Spleen (tissue), 11 donors: ENCODE results near the gene DSG1. TPM values are rescaled to one million over a fixed set of nuclear protein-coding genes. Genes with fewer than 3 reads are reported as not detected.

Source experiments
- DNase-seq: peaks from one replicate; pipeline ENCODE4 v3.0.0-alpha.2; 2020
- H3K27ac ChIP-seq, 8 donors: fragments of 200-600 bp; sonication (generic) in 7 of 8; 1 replicate in 4 of 8; 2 replicates in 4 of 8; pipeline versions ENCODE4 v1.5.0 to v1.8.0; 2016 to 2021; ENCODE audit warnings: inconsistent platforms in 4 of 8, mild to moderate bottlenecking in 4 of 8, moderate library complexity in 1 of 8
- H3K27me3 ChIP-seq, 7 donors: fragments of 200-600 bp; sonication (generic) in 6 of 7; replicated peaks in 1 of 7; 1 replicate in 4 of 7; 2 replicates in 3 of 7; pipeline versions ENCODE4 v1.5.0 to v1.8.0; 2016 to 2021; ENCODE audit warnings: inconsistent platforms in 3 of 7, mild to moderate bottlenecking in 1 of 7
- H3K36me3 ChIP-seq, 6 donors: fragments of 200-600 bp; sonication (generic) in 5 of 6; 1 replicate in 4 of 6; 2 replicates in 2 of 6; pipeline versions ENCODE4 v1.5.0 to v1.8.0; 2016 to 2021; ENCODE audit warnings: inconsistent platforms in 2 of 6
- H3K4me1 ChIP-seq, 6 donors: fragments of 200-600 bp; sonication (generic) in 5 of 6; 1 replicate in 3 of 6; 2 replicates in 3 of 6; pipeline versions ENCODE4 v1.5.0 to v1.8.0; 2016 to 2021; ENCODE audit warnings: inconsistent platforms in 3 of 6
- H3K4me3 ChIP-seq, 8 donors: fragments of 200-600 bp; sonication (generic) in 7 of 8; 1 replicate in 4 of 8; 2 replicates in 4 of 8; pipeline versions ENCODE4 v1.5.0 to v1.8.0; 2016 to 2021; ENCODE audit warnings: inconsistent platforms in 4 of 8, mild to moderate bottlenecking in 4 of 8, moderate library complexity in 2 of 8
- H3K9me3 ChIP-seq, 8 donors: fragments of 200-600 bp; sonication (generic) in 7 of 8; 1 replicate in 4 of 8; 2 replicates in 4 of 8; pipeline versions ENCODE4 v1.5.0 to v1.8.0; 2016 to 2021; ENCODE audit warnings: inconsistent platforms in 4 of 8
- CTCF ChIP-seq, 11 experiments: fragments of 200-600 bp in 7 of 11; fragments of 450-650 bp in 4 of 11; sonication (generic) in 4 of 11; IDR thresholded peaks in 8 of 11; conservative IDR thresholded peaks in 3 of 11; 1 replicate in 7 of 11; 2 replicates in 4 of 11; pipeline versions ENCODE4 v1.4.0 to v1.8.0; 2016 to 2021; ENCODE audit warnings: antibody characterized with exemption in 11 of 11, inconsistent platforms in 4 of 11, mild to moderate bottlenecking in 1 of 11
- POLR2A ChIP-seq, 3 donors: fragments of 450-650 bp; IDR thresholded peaks; one replicate each; pipeline ENCODE4 v1.5.1; 2017; ENCODE audit warnings: antibody characterized with exemption in 3 of 3, mild to moderate bottlenecking in 1 of 3
- POLR2AphosphoS5 ChIP-seq, 3 donors: sonication (generic); formaldehyde crosslinking; IDR thresholded peaks; one replicate each; pipeline ENCODE4 v1.5.1; 2017; ENCODE audit warnings: antibody characterized with exemption in 3 of 3
- WGBS, 5 donors: extraction: QIAGEN DNeasy Blood & Tissue Kit in 3 of 5; methylation state at CpG; one replicate each; pipeline versions ENCODE4 v1.1.5 to v1.1.7; 2013 to 2018; 5-methylcytosine and 5-hydroxymethylcytosine counted together
- intact Hi-C: fragments of 100-400 bp; cut with DNase I; formaldehyde crosslinking; loops from one replicate; pipeline ENCODE4 v1.15.0; 2023; ENCODE audit warnings: low total_unique reads
- polyA plus RNA-seq, 3 donors: library from polyadenylated mRNA; stranded (reverse); fragments of 200-250 nt; gene quantifications; one replicate each; pipeline ENCODE4 v1.2.1, GENCODE V29; 2013
- total RNA-seq, 7 donors: library from RNA; depleted of rRNA in 3 of 7; stranded (reverse); fragments of >200 nt in 3 of 7; fragmentation: NEBNext Ultra II Directional in 4 of 7; extraction: Animal tissue kit (Norgen Biotek cat#: 25700) in 4 of 7; gene quantifications; one replicate each; pipeline versions ENCODE4 v1.1.0 to v1.2.1, GENCODE V29; 2016 to 2021
- donor health status: healthy with polysubstance abuse.
- donor health status: DM: no; HTN: no; CAD: no; lungs with moderate emphysema.
- donor health status: DM: no; HTN: no; CAD: no.
- donor health status: Bipolar disorder and iron deficiency.
- donor health status: healthy.
- donor health status: DM: no; HTN: no; CAD: no.
- donor health status: DM: yes; HTN: yes; CAD: no.

DSG1 gene
- total and polyA plus RNA-seq, 10 donors = not detected

GRCh38 chr18:31356025-31356424 is 38.1 kb downstream of the DSG1 start:
- no peak overlapping the region for H3K27ac ChIP-seq
- WGBS, 5 donors = 82 to 91% (median 86%) methylated on average over 5 of the region's 5 CpGs
- no peak for TF ChIP-seq POLR2AphosphoS5 (IDR thresholded peaks at IDR 0.05)
- TF ChIP-seq POLR2A (IDR thresholded peaks at IDR 0.05) = no peak
- TF ChIP-seq CTCF (IDR thresholded peaks at IDR 0.05 in 8 of 11, conservative IDR thresholded peaks at IDR 0.05 in 3 of 11) = no peak
- intact Hi-C loops = no loop called here
- no peaks in the 10 kb centered on the region for H3K36me3 ChIP-seq
- H3K4me1 ChIP-seq = no peaks in the 10 kb centered on the region
- H3K9me3 ChIP-seq = peaks cover 0 to 12% (median 0%) of the 10 kb centered on the region in 8 donors
- no peak overlapping the region for H3K4me3 ChIP-seq
- H3K27me3 ChIP-seq = no peaks in the 10 kb centered on the region
- no peak for DNase-seq

- Histone ChIP-seq H3K36me3 (no peaks in the 10 kb centered on the region), H3K4me1 (no peaks in the 10 kb centered on the region), H3K4me3 (no peak overlapping the region), H3K9me3 (peaks cover 0 to 15% (median 6%) of the 10 kb centered on the region in 8 donors), H3K27ac (no peak overlapping the region), H3K27me3 (no peaks in the 10 kb centered on the region)
- TF ChIP-seq POLR2AphosphoS5 (IDR thresholded peaks at IDR 0.05) (no peak), POLR2A (IDR thresholded peaks at IDR 0.05) (no peak), CTCF (IDR thresholded peaks at IDR 0.05 in 8 of 11, conservative IDR thresholded peaks at IDR 0.05 in 3 of 11) (no peak)
- DNase-seq = no peak
- intact Hi-C loops = no loop called here
- WGBS, 5 donors = 87 to 96% (median 91%) methylated on average over 4 of the region's 4 CpGs
Observed at GRCh38 chr18:31364190-31364589, 46.2 kb downstream of the DSG1 start.

GRCh38 chr18:31369478-31369877 is 51.5 kb downstream of the DSG1 start:
- no peak overlapping the region for H3K27ac ChIP-seq
- TF ChIP-seq POLR2AphosphoS5 (IDR thresholded peaks at IDR 0.05) (no peak), POLR2A (IDR thresholded peaks at IDR 0.05) (no peak), CTCF (IDR thresholded peaks at IDR 0.05 in 8 of 11, conservative IDR thresholded peaks at IDR 0.05 in 3 of 11) (no peak)
- no peaks in the 10 kb centered on the region for H3K36me3 ChIP-seq
- no peak for DNase-seq
- no peaks in the 10 kb centered on the region for H3K27me3 ChIP-seq
- H3K4me3 ChIP-seq = no peak overlapping the region
- H3K4me1 ChIP-seq = no peaks in the 10 kb centered on the region
- intact Hi-C loops = no loop called here
- no peaks in the 10 kb centered on the region for H3K9me3 ChIP-seq

- no peak for DNase-seq
- TF ChIP-seq POLR2AphosphoS5 (IDR thresholded peaks at IDR 0.05) (no peak), CTCF (IDR thresholded peaks at IDR 0.05 in 8 of 11, conservative IDR thresholded peaks at IDR 0.05 in 3 of 11) (no peak), POLR2A (IDR thresholded peaks at IDR 0.05) (no peak)
- H3K4me1 ChIP-seq = no peaks in the 10 kb centered on the region
Observed at GRCh38 chr18:31371989-31372388, 54.0 kb downstream of the DSG1 start.

More at GRCh38 chr18:31371989-31372388, 54.0 kb downstream of the DSG1 start:
- Histone ChIP-seq H3K27me3 (no peaks in the 10 kb centered on the region), H3K27ac (no peak overlapping the region), H3K4me3 (no peak overlapping the region), H3K36me3 (no peaks in the 10 kb centered on the region), H3K9me3 (no peaks in the 10 kb centered on the region)
- intact Hi-C loops = no loop called here
